ENCODE measurements around the gene CDC42EP4. TPM values are rescaled to one million over a fixed set of nuclear protein-coding genes. Genes with fewer than 3 reads are reported as not detected.

The CDC42EP4 gene
- total RNA-seq, 1 donor from 2014 or later = 33.4 TPM

DNA sequence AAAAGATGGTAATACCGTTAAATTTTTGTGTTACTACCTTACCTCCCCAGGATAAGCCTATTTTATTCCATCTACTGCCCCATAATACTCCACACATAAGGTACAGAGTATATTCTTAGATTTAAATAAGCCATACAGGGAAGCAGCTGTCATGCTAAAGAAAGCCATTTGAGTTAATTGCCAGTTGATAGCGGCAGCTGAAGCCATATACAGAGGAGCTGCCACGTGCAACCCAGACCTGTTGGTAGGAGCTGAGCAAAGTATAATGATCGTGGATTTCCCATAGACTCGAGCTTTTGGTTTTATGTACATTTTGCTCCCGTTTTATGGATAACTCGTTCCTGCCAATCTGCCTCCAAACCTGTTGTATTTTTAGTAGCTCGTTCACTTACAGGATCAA, 62.1 kb downstream of the CDC42EP4 start:
- Mint-ChIP-seq H3K9me3 (no peaks in the 10 kb centered on the region), H3K4me1 (no peaks in the 10 kb centered on the region), H3K27ac (ENCODE audit: unreplicated experiment) (no peak overlapping the region), H3K4me3 (no peak overlapping the region), H3K27me3 (ENCODE audit: low read depth) (peaks cover 4% of the 10 kb centered on the region), H3K36me3 (ENCODE audit: low read depth) (peaks cover 2% of the 10 kb centered on the region)
- TF ChIP-seq, protein P1, sequence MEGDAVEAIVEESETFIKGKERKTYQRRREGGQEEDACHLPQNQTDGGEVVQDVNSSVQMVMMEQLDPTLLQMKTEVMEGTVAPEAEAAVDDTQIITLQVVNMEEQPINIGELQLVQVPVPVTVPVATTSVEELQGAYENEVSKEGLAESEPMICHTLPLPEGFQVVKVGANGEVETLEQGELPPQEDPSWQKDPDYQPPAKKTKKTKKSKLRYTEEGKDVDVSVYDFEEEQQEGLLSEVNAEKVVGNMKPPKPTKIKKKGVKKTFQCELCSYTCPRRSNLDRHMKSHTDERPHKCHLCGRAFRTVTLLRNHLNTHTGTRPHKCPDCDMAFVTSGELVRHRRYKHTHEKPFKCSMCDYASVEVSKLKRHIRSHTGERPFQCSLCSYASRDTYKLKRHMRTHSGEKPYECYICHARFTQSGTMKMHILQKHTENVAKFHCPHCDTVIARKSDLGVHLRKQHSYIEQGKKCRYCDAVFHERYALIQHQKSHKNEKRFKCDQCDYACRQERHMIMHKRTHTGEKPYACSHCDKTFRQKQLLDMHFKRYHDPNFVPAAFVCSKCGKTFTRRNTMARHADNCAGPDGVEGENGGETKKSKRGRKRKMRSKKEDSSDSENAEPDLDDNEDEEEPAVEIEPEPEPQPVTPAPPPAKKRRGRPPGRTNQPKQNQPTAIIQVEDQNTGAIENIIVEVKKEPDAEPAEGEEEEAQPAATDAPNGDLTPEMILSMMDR (conservative IDR thresholded peaks at IDR 0.05) = no peak
- no peak for DNase-seq (ENCODE audit: low read depth, low spot score)

DNA sequence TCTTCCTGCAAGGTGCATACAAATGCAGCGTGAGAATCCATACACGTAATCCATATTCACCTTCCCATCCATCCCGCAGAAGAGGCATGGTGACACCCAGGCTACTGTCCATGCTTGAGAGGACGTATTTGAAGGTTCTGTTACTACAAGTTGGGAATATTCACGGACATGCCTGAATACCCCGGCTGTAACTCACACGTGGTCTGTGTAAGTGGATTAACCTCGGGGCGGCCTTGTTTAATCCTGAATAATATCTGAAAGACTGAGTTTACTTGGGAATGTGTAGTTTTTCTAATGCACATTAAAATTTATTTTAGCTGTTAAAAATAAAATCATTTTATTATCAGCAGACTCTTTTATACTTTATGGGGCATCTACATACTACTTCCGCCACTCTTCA, 63.3 kb downstream of the CDC42EP4 start:
- TF ChIP-seq, protein P1 (conservative IDR thresholded peaks at IDR 0.05) = no peak
- no peak for DNase-seq (ENCODE audit: low read depth, low spot score)
- H3K27me3 Mint-ChIP-seq (ENCODE audit: low read depth) = peaks cover 4% of the 10 kb centered on the region
- H3K4me1 Mint-ChIP-seq = no peaks in the 10 kb centered on the region
- peaks cover 5% of the 10 kb centered on the region for H3K36me3 Mint-ChIP-seq (ENCODE audit: low read depth)
- H3K9me3 Mint-ChIP-seq = no peaks in the 10 kb centered on the region
- no peak overlapping the region for H3K4me3 Mint-ChIP-seq
- H3K27ac Mint-ChIP-seq (ENCODE audit: unreplicated experiment) = no peak overlapping the region

DNA sequence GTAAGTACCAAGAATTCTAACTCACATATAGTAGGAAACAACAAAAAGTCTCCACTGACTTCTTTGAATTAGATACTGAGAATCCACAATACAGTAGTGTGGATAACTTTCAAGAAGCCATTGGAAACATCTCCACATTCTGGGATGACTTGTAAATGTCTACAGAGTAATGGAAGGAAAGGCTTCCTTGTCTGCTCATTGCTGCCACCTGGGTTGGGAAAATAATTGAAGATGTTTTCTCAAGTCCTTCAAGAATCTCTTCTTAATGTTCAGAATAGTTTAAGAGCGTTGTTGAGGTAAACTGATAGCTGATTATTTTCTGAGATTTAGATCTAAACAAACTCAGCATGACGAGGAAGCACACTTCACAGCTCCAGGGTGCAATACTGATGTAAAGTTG, 64.1 kb downstream of the CDC42EP4 start:
- no peaks in the 10 kb centered on the region for H3K4me1 Mint-ChIP-seq
- H3K9me3 Mint-ChIP-seq = no peaks in the 10 kb centered on the region
- TF ChIP-seq, protein P1 (conservative IDR thresholded peaks at IDR 0.05) = no peak
- H3K36me3 Mint-ChIP-seq (ENCODE audit: low read depth) = peaks cover 6% of the 10 kb centered on the region
- H3K4me3 Mint-ChIP-seq = no peak overlapping the region
- no peak for DNase-seq (ENCODE audit: low read depth, low spot score)
- no peak overlapping the region for H3K27ac Mint-ChIP-seq (ENCODE audit: unreplicated experiment)
- peaks cover 4% of the 10 kb centered on the region for H3K27me3 Mint-ChIP-seq (ENCODE audit: low read depth)

DNA sequence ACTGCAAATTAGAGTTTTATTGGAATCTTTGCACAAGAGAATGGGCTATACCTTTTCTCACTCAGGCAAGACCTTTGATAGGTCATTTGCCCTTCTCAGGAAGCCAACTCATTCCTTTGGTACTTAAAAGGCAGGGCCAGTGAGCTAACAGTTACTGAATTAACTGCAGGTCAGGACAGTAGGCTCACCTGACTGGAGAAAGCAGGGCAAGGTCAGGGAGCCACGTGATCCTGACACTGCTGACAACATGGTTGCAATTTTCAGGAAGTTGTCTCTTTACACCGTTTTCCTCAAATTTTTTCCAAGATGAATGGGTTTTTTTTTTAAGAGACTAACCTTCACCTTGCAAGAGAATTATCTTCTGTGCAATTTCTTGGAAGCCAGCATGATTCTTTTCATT, 71.2 kb downstream of the CDC42EP4 start:
- TF ChIP-seq, protein P1 (conservative IDR thresholded peaks at IDR 0.05) = no peak
- peaks cover 13% of the 10 kb centered on the region for H3K4me1 Mint-ChIP-seq
- no peak for DNase-seq (ENCODE audit: low read depth, low spot score)
- H3K27ac Mint-ChIP-seq (ENCODE audit: unreplicated experiment) = no peak overlapping the region
- no peak overlapping the region for H3K4me3 Mint-ChIP-seq
- no peaks in the 10 kb centered on the region for H3K27me3 Mint-ChIP-seq (ENCODE audit: low read depth)
- peaks cover 8% of the 10 kb centered on the region for H3K36me3 Mint-ChIP-seq (ENCODE audit: low read depth)
- H3K9me3 Mint-ChIP-seq = no peaks in the 10 kb centered on the region

DNA sequence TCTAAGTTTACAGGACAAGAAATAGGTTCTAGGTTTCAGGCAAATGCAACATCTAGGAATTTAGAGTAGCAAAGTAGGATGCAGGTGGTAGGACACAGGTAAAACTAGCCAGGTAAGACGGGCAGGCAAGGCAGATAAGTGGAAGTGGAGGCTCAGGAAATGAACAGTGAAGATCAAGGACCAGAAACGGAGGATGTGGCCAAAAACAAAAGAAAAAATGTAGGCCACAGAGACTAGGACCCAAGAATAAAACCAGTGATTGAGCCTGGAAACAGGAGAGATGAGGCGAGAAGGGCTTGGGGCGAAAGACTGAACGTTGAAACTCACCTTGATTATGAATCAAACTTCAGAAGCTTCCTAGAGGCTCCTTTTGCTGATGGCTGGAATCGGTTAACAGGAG, 74.1 kb downstream of the CDC42EP4 start:
- DNase-seq (ENCODE audit: low read depth, low spot score) = no peak
- H3K9me3 Mint-ChIP-seq = no peaks in the 10 kb centered on the region
- H3K27ac Mint-ChIP-seq (ENCODE audit: unreplicated experiment) = no peak overlapping the region
- no peaks in the 10 kb centered on the region for H3K27me3 Mint-ChIP-seq (ENCODE audit: low read depth)
- H3K36me3 Mint-ChIP-seq (ENCODE audit: low read depth) = peaks cover 7% of the 10 kb centered on the region
- TF ChIP-seq, protein P1 (conservative IDR thresholded peaks at IDR 0.05) = no peak
- H3K4me3 Mint-ChIP-seq = no peak overlapping the region
- H3K4me1 Mint-ChIP-seq = peaks cover 25% of the 10 kb centered on the region

DNA sequence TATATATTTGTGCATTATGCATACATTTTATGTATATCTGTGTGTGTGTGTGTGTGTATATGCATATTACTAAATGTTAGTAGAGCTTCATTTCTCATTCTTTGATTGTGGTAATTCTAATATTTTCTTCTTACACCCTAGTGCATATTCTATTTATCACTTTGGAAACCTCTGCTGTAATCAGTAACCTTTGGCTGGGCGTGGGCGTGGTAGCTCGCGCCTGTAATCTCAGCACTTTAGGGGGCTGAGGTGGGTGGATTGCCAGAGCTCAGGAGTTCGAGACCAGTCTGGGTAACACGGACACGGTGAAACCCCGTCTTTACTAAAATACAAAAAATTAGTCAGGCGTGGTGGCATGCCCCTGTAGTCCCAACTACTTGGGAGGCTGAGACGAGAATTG, 77.1 kb downstream of the CDC42EP4 start:
- Mint-ChIP-seq H3K4me1 (peaks cover 38% of the 10 kb centered on the region), H3K9me3 (no peaks in the 10 kb centered on the region), H3K36me3 (ENCODE audit: low read depth) (peaks cover 4% of the 10 kb centered on the region), H3K27ac (ENCODE audit: unreplicated experiment) (no peak overlapping the region), H3K4me3 (peak overlapping the region; percentile 99), H3K27me3 (ENCODE audit: low read depth) (no peaks in the 10 kb centered on the region)
- TF ChIP-seq, protein P1 (conservative IDR thresholded peaks at IDR 0.05) = no peak
- DNase-seq (ENCODE audit: low read depth, low spot score) = no peak
